B cell (primary cell): ENCODE measurements around the gene BUB1B. TPM values are rescaled to one million over a fixed set of nuclear protein-coding genes. Genes with fewer than 3 reads are reported as not detected.

Experiments
- ATAC-seq: fragments of 200-7000 bp; cut with Tn5 transposase; one replicate; pipeline ENCODE4 v1.10.0; 2021; ENCODE audit warnings: low read depth, mild to moderate bottlenecking, moderate number of reproducible peaks, moderate library complexity
- CTCF ChIA-PET: fragments of 350-600 bp; sonication (Branson Sonifier 250); formaldehyde crosslinking; loops from one replicate; lab custom pipeline; 2021; ENCODE audit warnings: antibody characterized with exemption, inconsistent platforms; lab: Charles Lee
- POLR2A ChIA-PET: fragments of 350-600 bp; sonication (Branson Sonifier 250); formaldehyde crosslinking; loops from one replicate; lab custom pipeline; 2021; ENCODE audit warnings: antibody characterized with exemption; lab: Charles Lee
- DNase-seq: peaks from one replicate; pipeline ENCODE4 v3.0.0; 2013
- H2AFZ ChIP-seq: 2 replicates; pipeline ENCODE4 v1.6.1; 2012; ENCODE audit warnings: mild to moderate bottlenecking, low read depth, low read length; ENCODE audit not compliant: insufficient read depth, poor library complexity, severe bottlenecking
- H3K27ac ChIP-seq, 2 donors: 1 replicate in 1 of 2; 2 replicates in 1 of 2; pipeline ENCODE4 v1.5.1; 2012 to 2013; ENCODE audit warnings: low read length in 2 of 2, mild to moderate bottlenecking in 2 of 2, moderate library complexity in 1 of 2
- H3K27me3 ChIP-seq, 4 experiments: fragments of 200-600 bp in 1 of 4; sonication (generic) in 1 of 4; replicated peaks in 1 of 4; 1 replicate in 2 of 4; 2 replicates in 2 of 4; pipeline versions ENCODE4 v1.6.1 to v1.7.0; 2013 to 2016; ENCODE audit warnings: low read length in 3 of 4, mild to moderate bottlenecking in 2 of 4, mixed read lengths in 1 of 4, moderate library complexity in 1 of 4; ENCODE audit not compliant: insufficient read depth in 4 of 4, control insufficient read depth in 3 of 4; ENCODE audit errors: control extremely low read depth in 1 of 4
- H3K36me3 ChIP-seq, 2 experiments: replicated peaks in 1 of 2; 1 replicate in 1 of 2; 2 replicates in 1 of 2; pipeline versions ENCODE4 v1.6.1 to v1.7.1; 2013; ENCODE audit warnings: low read length in 1 of 2; ENCODE audit not compliant: insufficient read depth in 2 of 2, control insufficient read depth in 1 of 2; ENCODE audit errors: control extremely low read depth in 1 of 2, extremely low read depth in 1 of 2
- H3K4me1 ChIP-seq, 2 donors: fragments of 200-600 bp in 1 of 2; sonication (generic) in 1 of 2; 1 replicate in 1 of 2; 2 replicates in 1 of 2; pipeline versions ENCODE4 v1.5.1 to v1.6.1; 2013 to 2017; ENCODE audit warnings: low read length in 2 of 2; ENCODE audit not compliant: control insufficient read depth in 2 of 2, insufficient read depth in 2 of 2
- H3K4me2 ChIP-seq: replicated peaks from 2 replicates; pipeline ENCODE3; 2012; ENCODE audit warnings: mild to moderate bottlenecking, low read depth, low read length; ENCODE audit not compliant: poor library complexity, severe bottlenecking
- H3K4me3 ChIP-seq, 5 experiments: fragments of 200-600 bp in 1 of 5; sonication (generic) in 1 of 5; 1 replicate in 3 of 5; 2 replicates in 2 of 5; pipeline versions ENCODE4 v1.5.1 to v1.7.0; 2011 to 2016; ENCODE audit warnings: low read length in 4 of 5, mild to moderate bottlenecking in 4 of 5, low read depth in 2 of 5, control low read depth in 1 of 5, moderate library complexity in 1 of 5; ENCODE audit not compliant: insufficient read depth in 1 of 5; ENCODE audit errors: control extremely low read depth in 1 of 5, extremely low read depth in 1 of 5
- H3K79me2 ChIP-seq: fragments of 200-600 bp; sonication (generic); one replicate; pipeline ENCODE4 v1.6.0; 2016; ENCODE audit warnings: low read length; ENCODE audit not compliant: control insufficient read depth, insufficient read depth
- H3K9ac ChIP-seq: fragments of 200-600 bp; sonication (generic); 2 replicates; pipeline ENCODE4 v1.6.1; 2017; ENCODE audit warnings: mild to moderate bottlenecking, low read length, moderate library complexity
- H3K9me3 ChIP-seq, 3 donors: one replicate each; pipeline versions ENCODE4 v1.6.1 to v1.7.1; 2013; ENCODE audit warnings: low read length in 2 of 3; ENCODE audit not compliant: control insufficient read depth in 2 of 3, insufficient read depth in 1 of 3; ENCODE audit errors: control extremely low read depth in 1 of 3
- H4K20me1 ChIP-seq: 2 replicates; pipeline ENCODE4 v1.6.0; 2012; ENCODE audit warnings: mild to moderate bottlenecking, low read length; ENCODE audit not compliant: insufficient read depth, control insufficient read depth, poor library complexity, severe bottlenecking
- H3K27ac Mint-ChIP-seq: one replicate; pipeline ENCODE4 v1.8.0; 2021; ENCODE audit warnings: mixed read lengths
- H3K27me3 Mint-ChIP-seq: one replicate; pipeline ENCODE4 v1.8.0; 2021; ENCODE audit warnings: mixed read lengths
- H3K4me1 Mint-ChIP-seq: one replicate; pipeline ENCODE4 v1.8.0; 2021; ENCODE audit warnings: mixed read lengths
- H3K4me3 Mint-ChIP-seq: one replicate; pipeline ENCODE4 v1.8.0; 2021; ENCODE audit warnings: mixed read lengths
- H3K9me3 Mint-ChIP-seq: one replicate; pipeline ENCODE4 v1.8.0; 2022; ENCODE audit warnings: mixed read lengths; ENCODE audit not compliant: insufficient read depth
- EZH2 ChIP-seq: IDR thresholded peaks from 2 replicates; pipeline ENCODE4 v1.6.1; 2012; ENCODE audit warnings: borderline replicate concordance, low read depth, mild to moderate bottlenecking, moderate library complexity, low read length; ENCODE audit not compliant: insufficient read depth, poor library complexity, severe bottlenecking
- WGBS: methylation state at CpG from one replicate; pipeline ENCODE4 v1.1.5; 2013; ENCODE audit warnings: missing lambda C conversion rate; ENCODE audit not compliant: insufficient coverage; 5-methylcytosine and 5-hydroxymethylcytosine counted together
- intact Hi-C: fragments of 100-400 bp; cut with micrococcal nuclease; formaldehyde crosslinking; loops from one replicate; pipeline ENCODE4 v1.10.0; 2022
- polyA plus RNA-seq: library from polyadenylated mRNA; depleted of rRNA; stranded (reverse); fragments of >200 nt; gene quantifications from 2 replicates; pipeline ENCODE4 v1.2.3, GENCODE V29; 2012
- total RNA-seq, 2 donors: library from RNA; stranded (reverse); fragments of 120-200 nt in 1 of 2; gene quantifications; 1 replicate in 1 of 2; 2 replicates in 1 of 2; pipeline versions ENCODE4 v1.2.3 to v1.2.4, GENCODE V29; 2013 to 2022
- TF ChIP-seq, protein P1 (sequence below): fragments of 200-600 bp; IDR thresholded peaks from one replicate; pipeline ENCODE4 v1.8.0; 2022; ENCODE audit warnings: antibody characterized with exemption, mild to moderate bottlenecking

The BUB1B gene
- total and polyA plus RNA-seq, 2 donors (not counting 1 experiment from before 2014, with no cell fraction given) = 0.70 to 4.4 TPM

DNA sequence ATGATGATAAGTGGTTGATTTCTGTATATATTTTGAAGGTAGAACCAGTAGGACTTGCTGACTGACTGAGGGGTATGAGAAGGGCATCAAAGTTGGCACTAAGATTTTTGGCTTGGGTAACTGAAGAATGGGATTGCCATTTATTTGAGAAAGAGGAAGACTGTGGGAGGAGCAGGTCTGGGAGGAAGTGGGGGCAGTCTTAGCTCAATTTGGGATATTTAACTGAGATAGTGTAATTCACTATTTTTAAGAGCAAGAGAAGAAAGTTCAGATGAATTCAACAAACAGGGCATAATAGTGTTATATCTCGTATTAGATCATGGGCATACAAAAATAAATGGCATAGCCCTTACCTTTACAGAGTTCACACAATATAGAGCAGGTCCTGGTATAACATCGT lies 1.7 kb downstream of the BUB1B start:
- H3K9ac ChIP-seq = no peak overlapping the region

More for the DNA sequence above, 1.7 kb downstream of the BUB1B start:
- H3K36me3 ChIP-seq = no peaks in the 10 kb centered on the region
- H3K79me2 ChIP-seq = peaks cover 16% of the 10 kb centered on the region
- ChIA-PET POLR2A (no interaction called here), CTCF (interaction anchor here (0.6 to 2.1 kb wide), 6 partner anchors 11 to 117 kb away, joined by 3 to 9 read pairs (median 4); no protein-coding TSS in a partner anchor)
- no peaks in the 10 kb centered on the region for H4K20me1 ChIP-seq
- H2AFZ ChIP-seq = no peak overlapping the region
- H3K4me3 Mint-ChIP-seq = no peak overlapping the region
- DNase-seq (no peak), ATAC-seq (no peak)
- no peaks in the 10 kb centered on the region for H3K9me3 Mint-ChIP-seq
- H3K27ac Mint-ChIP-seq = no peak overlapping the region
- H3K27me3 ChIP-seq = no peaks in the 10 kb centered on the region
- intact Hi-C loops = loop anchor here (5.0 kb wide), 3 partner anchors 115 to 375 kb away; partner anchors contain the start of gene INAFM2
- TF ChIP-seq, protein P1, sequence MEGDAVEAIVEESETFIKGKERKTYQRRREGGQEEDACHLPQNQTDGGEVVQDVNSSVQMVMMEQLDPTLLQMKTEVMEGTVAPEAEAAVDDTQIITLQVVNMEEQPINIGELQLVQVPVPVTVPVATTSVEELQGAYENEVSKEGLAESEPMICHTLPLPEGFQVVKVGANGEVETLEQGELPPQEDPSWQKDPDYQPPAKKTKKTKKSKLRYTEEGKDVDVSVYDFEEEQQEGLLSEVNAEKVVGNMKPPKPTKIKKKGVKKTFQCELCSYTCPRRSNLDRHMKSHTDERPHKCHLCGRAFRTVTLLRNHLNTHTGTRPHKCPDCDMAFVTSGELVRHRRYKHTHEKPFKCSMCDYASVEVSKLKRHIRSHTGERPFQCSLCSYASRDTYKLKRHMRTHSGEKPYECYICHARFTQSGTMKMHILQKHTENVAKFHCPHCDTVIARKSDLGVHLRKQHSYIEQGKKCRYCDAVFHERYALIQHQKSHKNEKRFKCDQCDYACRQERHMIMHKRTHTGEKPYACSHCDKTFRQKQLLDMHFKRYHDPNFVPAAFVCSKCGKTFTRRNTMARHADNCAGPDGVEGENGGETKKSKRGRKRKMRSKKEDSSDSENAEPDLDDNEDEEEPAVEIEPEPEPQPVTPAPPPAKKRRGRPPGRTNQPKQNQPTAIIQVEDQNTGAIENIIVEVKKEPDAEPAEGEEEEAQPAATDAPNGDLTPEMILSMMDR = no peak
- no peak for TF ChIP-seq EZH2
- H3K4me1 ChIP-seq = peaks cover 11 to 18% of the 10 kb centered on the region in 2 donors
- H3K4me2 ChIP-seq = no peak overlapping the region
- H3K27ac ChIP-seq = no peak overlapping the region
- H3K4me1 Mint-ChIP-seq = peaks cover 15% of the 10 kb centered on the region
- WGBS = no CpG with 5 or more reads among the region's 2 CpGs
- H3K27me3 Mint-ChIP-seq = no peaks in the 10 kb centered on the region
- H3K9me3 ChIP-seq = no peaks in the 10 kb centered on the region
- H3K4me3 ChIP-seq = no peak overlapping the region
